Endothelial cell of umbilical vein (primary cell): Measurements from ENCODE around the gene NXPH4.

ENCODE experiments used
- CTCF ChIP-seq, 2 donors: IDR thresholded peaks; 1 replicate in 1 of 2; 2 replicates in 1 of 2; pipeline ENCODE4 v1.5.1; 2011; ENCODE audit warnings: low read length in 2 of 2, mild to moderate bottlenecking in 2 of 2, moderate library complexity in 2 of 2, control low read depth in 1 of 2, inconsistent platforms in 1 of 2, low read depth in 1 of 2; ENCODE audit not compliant: insufficient read depth in 1 of 2; ENCODE audit errors: extremely low read depth in 1 of 2
- EZH2 ChIP-seq: IDR thresholded peaks from 2 replicates; pipeline ENCODE4 v1.6.1; 2012; ENCODE audit warnings: borderline replicate concordance, low read depth, mild to moderate bottlenecking, moderate library complexity, low read length, inconsistent platforms; ENCODE audit not compliant: severe bottlenecking
- FOS ChIP-seq: IDR thresholded peaks from 2 replicates; pipeline ENCODE4 v1.6.1; 2011; ENCODE audit warnings: mild to moderate bottlenecking, low read length, moderate library complexity, borderline replicate concordance; ENCODE audit not compliant: insufficient read depth
- GATA2 ChIP-seq: IDR thresholded peaks from 2 replicates; pipeline ENCODE4 v1.7.0; 2011; ENCODE audit warnings: low read depth, mild to moderate bottlenecking, moderate library complexity, mixed read lengths, low read length; ENCODE audit not compliant: insufficient read length, insufficient read depth
- JUN ChIP-seq: IDR thresholded peaks from 2 replicates; pipeline ENCODE4 v1.6.1; 2011; ENCODE audit warnings: borderline replicate concordance, low read depth; ENCODE audit not compliant: insufficient read length, insufficient read depth
- MAX ChIP-seq: IDR thresholded peaks from 2 replicates; pipeline ENCODE4 v1.6.1; 2011; ENCODE audit not compliant: insufficient read depth, insufficient read length
- MYC ChIP-seq: IDR thresholded peaks from one replicate; pipeline ENCODE4 v1.6.1; 2011; ENCODE audit warnings: mild to moderate bottlenecking, low read depth, low read length
- POLR2A ChIP-seq: IDR thresholded peaks from 2 replicates; pipeline ENCODE4 v1.6.1; 2012; ENCODE audit warnings: low read depth, mild to moderate bottlenecking, control low read depth, low read length
- POLR2AphosphoS5 ChIP-seq: IDR thresholded peaks from 2 replicates; pipeline ENCODE4 v1.6.1; 2012; ENCODE audit warnings: low read depth, mild to moderate bottlenecking, control low read depth, low read length, moderate library complexity; ENCODE audit not compliant: insufficient read depth

GRCh38 chr12:57238854-57239554 is 22.4 kb downstream of the NXPH4 start:
- peak; percentile 100 for TF ChIP-seq CTCF (IDR thresholded peaks at IDR 0.05; ENCODE audit: extremely low read depth in 1 of 2, insufficient read depth in 1 of 2, low read depth in 1 of 2, low read length in 2 of 2)
- peak; percentile 44 for TF ChIP-seq EZH2
- no peak for TF ChIP-seq POLR2A
- no peak for TF ChIP-seq MAX
- peak; percentile 65 for TF ChIP-seq POLR2AphosphoS5
- TF ChIP-seq JUN: no peak
- no peak for TF ChIP-seq FOS
- TF ChIP-seq MYC: no peak
- no peak for TF ChIP-seq GATA2
